ENCODE data around the gene USP25.

Gene USP25

DNA sequence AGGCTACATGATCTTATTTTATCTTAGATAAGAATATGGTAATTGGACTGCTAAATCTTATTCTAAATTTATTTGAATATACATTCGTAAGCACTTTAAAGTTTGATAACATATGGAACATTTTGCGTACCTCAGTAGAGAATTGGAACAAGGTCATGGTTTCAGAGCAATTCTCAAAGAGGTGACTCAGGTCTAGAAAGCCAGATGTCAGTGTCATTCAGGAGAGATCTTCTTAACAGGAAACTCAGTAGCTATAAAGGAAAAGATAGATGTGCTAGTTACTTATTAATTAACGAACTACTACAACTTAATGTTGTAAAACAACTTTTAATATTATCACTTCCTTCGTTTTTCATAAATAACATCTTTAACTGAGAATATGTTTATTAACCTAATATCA lies 142.5 kb downstream of the USP25 start:
- DNase-seq, result no peak

DNA sequence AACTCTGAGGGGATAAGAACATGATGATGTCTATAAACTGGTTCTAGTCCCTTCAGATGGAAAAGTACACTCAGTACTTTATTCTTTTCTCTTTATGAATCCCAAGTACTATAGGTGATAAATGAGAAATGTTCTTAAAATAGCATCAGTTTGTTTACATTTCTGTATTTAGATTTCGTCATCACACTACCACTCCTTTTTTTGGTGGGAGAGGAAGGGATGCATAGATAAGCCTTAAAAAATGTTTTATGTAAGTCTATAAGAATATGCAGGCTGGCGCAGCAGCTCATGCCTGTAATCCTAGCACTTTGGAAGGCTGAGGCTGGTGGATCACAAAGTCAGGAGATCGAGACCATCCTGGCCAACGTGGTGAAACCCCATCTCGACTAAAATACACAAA lies 144.8 kb downstream of the USP25 start:
- DNase-seq, result no peak

DNA sequence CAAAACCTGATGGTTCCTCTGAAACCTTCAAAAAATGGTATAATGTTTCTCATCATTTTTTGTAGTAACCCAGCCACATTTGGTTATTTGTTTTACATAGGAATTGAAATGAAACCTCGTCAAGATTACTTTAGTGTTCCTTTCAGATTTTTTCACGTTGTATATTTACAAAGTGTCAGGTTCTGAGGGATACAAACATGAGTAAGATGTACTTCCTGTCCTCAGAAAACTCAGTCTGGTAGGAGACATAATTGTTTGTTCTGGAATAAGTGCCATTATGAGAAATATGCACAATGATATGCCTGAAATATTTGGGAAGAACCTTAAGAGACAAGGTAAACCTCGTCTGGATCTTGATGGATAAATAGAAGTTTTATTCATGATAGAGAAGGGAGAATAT lies 145.5 kb downstream of the USP25 start:
- DNase-seq, result no peak

DNA sequence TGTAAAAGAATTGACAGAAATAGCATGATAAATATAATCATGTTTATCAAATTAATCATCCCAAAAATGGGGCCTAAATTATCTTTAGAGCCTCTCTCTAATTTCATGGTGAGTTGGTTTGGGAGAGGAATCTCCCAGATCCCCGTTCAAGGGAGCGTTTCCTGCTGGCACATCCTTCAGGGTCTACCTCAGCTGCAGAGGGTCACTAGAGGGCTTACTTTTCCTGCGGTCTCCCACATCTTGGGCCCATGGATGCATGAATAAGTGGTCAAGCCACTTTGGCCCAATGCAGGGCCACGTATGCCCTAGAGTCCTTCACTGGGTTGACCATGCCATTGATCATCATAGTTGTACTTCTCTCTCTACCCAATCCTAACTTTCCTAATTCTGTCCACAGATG lies 164.1 kb downstream of the USP25 start:
- DNase-seq, result no peak

DNA sequence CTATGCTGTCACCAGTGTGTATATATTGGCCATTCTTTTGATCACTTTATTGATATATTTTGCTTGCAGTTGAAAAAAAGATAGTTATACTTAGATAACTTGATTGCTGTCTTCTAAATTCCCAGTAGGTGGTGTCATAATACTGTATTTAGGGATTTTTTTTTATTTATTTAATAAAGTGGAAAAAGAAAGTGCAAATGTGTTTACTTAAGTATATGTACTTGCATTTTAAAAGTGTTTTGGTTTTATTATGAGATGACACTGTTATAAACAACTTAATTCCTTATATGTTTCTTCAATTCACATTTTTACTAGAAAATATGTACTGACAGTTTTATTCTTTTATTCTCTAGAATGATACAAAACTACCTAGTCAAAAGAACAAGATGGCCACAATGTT lies 164.8 kb downstream of the USP25 start:
- DNase-seq, result no peak

DNA sequence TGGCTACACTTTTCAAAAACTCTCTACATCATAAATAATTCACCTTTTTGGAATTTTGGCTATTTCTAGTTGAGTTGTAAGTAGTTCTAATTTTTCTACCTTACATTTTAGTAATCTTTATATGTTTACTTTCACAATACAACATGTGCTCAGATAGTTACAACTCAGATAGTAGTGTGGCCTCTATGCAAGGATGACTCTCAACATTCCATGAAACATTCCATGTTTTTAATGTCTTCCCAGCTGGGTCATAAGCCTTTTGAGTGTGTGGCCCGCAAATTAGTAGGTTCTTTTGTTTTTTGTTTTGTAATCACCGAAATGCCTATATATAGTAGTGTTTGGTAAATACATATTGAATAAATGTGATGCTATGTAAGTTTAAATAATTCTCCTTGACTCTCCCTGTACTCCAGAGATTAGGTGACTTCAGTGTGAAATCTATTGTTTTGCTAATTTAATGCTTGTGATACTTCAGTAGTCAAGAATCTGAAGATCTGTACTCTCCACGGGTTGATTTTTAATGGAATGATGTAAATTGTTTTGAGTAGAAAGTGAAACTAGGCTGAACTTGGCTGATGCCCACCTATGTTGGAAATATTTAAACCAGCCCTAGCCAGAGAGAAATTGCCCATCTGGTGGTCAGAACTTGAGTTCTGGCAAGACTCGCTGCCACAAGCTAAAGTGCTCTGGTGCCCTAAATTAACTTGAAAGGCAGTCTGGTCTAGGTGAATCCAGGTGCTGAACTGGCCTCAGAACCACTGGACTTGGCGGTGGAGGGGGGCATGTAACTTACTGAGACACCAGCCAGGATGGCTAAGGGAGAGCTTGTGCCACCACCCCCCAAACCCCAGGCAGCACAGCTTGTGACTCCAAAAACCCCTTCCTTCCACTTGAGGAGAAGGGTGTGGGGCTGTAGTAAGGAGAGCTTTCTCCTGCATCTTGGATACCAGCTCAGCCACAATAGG lies 165.6 kb downstream of the USP25 start:
- no peak for DNase-seq

DNA sequence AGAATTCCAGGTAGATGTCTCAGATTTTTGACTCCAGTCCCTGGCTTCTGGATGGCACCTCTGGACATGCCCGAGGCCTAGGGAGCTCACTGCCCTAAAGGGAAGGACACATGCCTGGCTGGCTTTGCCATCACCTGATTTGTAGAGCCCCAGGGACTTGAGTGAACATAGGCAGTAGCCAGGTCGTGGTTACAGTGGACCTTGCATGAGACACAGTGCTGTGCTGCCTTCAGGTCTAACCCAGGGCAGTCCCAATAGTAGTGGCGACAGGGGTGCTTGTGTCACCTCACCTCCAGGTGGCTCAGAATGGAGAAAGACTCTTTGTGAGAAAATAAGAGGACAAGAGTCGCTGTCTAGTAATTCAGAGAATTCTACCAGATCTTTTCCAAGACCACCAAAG lies 166.7 kb downstream of the USP25 start:
- DNase-seq, result no peak

DNA sequence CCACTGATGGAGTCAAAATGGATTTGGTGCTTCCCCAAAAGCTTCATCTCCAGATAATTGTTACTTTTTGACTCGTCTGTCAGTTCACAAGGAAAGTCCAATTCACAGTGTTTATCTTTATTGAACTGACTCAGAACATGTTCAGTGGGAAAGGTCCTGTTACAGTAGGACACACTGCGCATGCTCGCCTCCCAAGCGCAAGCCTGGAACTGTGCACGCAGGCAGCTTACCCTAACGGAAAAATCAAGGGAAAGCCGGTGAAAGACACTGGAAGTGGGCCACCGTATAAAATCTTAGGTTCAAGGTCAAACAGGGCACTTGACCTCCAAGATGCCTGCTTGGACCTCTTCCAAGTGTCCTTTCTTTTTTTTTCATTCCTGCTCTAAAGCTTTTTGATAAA lies 174.6 kb downstream of the USP25 start:
- DNase-seq, result no peak

DNA sequence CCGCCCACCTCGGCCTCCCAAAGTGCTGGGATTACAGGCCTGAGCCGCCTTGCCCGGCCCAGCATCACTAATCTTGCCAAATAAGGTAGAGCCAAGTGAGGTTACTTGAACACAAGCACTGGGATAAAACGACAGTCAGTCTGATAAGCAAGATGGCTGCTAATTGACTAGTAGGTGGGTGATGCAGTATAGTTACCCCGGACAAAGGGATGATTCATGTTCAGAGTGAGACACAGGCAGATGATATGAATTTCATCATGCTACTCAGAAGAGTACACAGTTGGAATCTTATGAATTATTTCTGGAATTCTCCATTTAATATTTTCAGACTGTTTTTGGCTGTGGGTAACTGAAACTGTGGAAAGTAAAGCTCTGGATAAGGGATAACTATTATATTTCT lies 178.4 kb downstream of the USP25 start:
- no peak for DNase-seq

DNA sequence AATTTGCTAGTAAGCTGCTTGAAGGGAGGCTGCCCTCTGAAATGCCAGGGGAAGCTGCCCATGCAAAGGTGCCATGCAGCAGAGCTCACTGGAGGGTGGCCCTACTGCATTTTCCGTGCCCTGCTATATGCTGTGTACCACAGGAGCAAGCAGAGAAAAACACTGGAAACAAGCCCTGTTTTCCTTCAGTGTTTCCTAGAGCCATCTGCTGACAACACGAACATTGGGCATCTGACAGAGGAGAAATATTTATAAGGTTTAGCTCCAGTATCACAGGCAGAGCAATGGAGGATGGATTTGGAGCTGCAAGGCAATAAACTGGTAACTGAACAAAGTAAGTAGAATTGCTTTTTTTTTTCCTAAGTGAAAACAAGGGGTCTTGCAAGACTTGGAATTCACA lies 198.4 kb downstream of the USP25 start:
- DNase-seq, result no peak

DNA sequence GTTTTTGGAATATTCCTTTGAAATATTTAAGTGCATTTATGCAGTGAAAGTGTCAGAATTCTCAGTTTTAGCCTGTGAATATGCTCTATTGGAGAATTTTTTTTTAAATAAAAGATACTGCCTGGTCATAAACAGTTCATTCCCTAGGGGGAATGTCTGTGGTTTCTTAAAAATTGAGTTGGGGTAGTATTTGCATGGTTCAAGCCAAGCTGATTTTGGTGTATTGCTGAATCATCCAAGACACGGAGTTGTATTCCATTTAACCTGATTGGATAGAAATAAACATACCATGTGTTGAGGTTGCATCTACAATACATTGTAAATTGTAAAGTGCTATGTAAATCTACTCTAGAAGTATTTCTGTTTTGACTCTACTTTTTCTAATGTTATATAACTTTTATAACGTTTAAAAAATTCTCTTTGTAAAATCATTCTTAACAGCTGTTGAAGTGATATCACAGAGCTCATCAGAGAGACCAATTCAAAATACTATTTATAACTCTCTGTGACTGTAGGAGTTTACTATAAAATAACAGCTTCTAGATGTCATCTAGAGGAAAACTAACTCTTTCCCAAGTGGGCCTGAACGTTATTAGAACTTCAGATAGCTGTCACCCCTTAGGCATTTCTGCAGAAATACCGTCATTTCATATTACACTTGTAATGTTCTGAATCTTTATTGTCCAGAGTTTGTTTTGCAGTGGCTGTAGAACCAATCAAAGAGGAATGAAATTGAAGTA lies 199.1 kb downstream of the USP25 start:
- DNase-seq, result no peak

DNA sequence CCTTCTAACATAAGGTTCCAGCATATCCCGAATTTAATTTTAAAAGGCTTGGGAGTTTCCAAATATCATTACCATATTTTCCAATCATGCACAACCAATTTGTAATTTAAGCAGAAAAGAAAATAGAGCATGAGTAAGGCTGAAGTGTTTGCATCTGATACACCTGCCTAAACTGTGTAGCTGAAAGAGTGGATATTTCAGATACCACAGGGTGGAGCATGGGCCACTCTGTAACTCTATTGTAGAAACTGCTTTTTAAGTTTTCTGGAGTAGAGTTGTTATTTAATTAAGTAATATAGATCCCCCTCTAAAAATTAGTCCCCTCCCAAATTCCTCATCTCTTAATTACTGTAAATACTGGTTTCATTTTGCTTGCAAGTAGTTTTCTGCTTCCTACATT lies 199.8 kb downstream of the USP25 start:
- DNase-seq, result no peak

Data from DMS79 (cell line).